GM12873 (cell line): ENCODE measurements around the gene FOXR2.

Experiments
- TF ChIP-seq, protein P1 (sequence below): IDR thresholded peaks from 2 replicates; pipeline ENCODE4 v1.5.1; 2012; ENCODE audit warnings: low read depth, mild to moderate bottlenecking, moderate library complexity, low read length, control low read depth; ENCODE audit not compliant: insufficient read depth; ENCODE audit errors: missing control alignments

Gene FOXR2

DNA sequence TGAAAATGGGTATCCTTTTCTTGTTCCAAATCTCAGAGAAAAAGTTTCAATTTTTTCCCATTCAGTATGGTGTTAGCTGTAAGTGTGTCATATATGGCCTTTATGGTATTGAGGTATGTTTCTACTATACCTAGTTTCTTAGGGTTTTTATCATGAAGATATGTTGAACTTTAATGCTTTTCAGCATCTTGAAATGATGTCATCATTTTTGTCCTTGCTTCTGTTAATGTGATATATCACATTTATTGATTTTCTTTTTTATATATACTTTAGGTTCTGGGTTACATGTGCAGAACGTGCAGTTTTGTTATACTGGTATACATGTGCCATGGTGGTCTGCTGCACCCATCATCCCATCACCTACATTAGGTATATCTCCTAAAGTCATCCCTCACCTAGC is 44.9 kb downstream of the FOXR2 start:
- TF ChIP-seq, protein P1, sequence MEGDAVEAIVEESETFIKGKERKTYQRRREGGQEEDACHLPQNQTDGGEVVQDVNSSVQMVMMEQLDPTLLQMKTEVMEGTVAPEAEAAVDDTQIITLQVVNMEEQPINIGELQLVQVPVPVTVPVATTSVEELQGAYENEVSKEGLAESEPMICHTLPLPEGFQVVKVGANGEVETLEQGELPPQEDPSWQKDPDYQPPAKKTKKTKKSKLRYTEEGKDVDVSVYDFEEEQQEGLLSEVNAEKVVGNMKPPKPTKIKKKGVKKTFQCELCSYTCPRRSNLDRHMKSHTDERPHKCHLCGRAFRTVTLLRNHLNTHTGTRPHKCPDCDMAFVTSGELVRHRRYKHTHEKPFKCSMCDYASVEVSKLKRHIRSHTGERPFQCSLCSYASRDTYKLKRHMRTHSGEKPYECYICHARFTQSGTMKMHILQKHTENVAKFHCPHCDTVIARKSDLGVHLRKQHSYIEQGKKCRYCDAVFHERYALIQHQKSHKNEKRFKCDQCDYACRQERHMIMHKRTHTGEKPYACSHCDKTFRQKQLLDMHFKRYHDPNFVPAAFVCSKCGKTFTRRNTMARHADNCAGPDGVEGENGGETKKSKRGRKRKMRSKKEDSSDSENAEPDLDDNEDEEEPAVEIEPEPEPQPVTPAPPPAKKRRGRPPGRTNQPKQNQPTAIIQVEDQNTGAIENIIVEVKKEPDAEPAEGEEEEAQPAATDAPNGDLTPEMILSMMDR, result no peak
